GM19452 (cell line): Measurements from ENCODE around the gene TEX44.

ENCODE experiments used
- ATAC-seq: cut with Tn5 transposase; IDR thresholded peaks from one replicate; pipeline ENCODE4 v1.9.1; 2021; ENCODE audit not compliant: unreplicated experiment

TEX44 gene

DNA sequence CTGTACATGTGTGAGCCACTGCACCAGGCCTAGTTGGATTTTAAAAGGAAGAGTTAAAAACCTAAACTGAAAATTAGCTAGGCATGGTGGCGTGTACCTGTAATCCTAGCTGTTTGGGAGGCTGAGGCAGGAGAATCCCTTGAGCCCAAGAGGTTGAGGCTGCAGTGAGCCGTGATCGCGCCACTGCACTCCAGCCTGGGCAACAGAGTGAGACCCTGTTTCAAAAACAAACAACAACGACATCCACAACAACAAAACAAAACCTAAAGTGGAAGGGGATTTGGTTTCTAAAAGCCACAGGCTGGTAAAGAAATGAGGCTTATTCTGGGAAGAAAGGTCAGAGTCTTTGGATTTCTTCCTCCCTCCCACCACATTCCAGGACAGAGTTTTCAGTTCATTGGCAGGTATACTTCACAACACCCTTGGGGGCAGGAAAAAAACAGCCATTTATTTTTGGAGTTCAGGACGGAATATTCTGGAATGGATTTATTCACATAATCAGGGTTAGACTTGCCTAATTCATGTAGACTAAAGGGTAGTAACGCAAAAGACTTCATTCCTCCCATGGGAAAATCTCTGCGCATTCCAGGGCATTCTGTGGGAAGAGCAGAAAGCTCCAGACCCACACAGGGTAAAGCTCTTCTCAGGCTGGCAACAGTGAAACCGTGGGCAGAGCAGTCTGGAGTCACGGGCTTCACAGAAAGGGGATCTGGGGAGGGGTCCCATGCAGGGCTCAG is 34.9 kb downstream of the TEX44 start:
- ATAC-seq: no peak

DNA sequence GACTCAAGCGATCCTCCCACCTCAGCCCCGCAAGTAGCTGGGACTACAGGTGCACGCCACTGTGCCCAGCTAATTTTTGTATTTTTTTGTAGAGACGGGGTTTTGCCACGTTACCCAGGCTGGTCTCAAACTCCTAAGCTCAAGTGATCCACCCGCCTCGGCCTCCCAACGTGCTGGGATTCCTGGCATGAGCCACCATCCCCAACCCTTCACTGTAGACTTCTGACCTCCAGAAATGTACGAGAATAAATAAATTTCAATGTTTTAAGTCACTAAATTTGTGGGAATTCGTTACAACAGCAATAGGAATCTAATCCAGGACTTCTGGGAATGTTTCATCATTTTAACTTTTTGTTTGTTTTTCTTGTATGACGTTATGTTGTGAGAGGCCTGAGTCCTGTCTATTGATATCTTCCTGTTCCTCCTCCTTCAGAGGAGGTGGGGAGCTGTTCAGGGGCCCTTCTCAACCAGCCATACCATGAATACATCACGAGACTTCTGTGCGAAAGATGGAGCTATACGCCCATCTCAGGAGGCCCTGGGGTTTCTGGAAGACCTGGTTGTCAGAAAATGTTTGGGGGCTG is 40.0 kb downstream of the TEX44 start:
- ATAC-seq: no peak

GRCh38 chr2:231633241-231633976 is 40.7 kb downstream of the TEX44 start:
- no peak for ATAC-seq

DNA sequence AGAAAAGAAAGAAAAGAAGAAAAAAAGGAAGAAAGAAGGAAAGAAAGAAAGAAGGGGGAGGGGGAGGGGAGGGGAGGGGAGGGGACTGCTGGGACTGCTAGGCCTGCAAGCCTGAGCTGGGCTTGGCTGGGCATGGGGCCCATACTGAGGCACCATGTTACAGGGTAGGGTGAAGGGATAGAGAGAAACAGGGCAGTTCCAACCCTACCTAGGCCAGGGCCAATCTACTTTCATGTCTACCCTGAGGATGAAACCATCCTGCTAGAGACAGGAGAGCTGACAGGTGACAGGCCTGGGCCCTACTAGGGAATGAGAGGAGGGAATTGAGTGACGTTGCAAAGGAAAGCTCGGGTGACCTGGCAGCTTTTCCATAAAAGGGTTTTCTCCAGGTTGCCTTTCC is 41.7 kb downstream of the TEX44 start:
- no peak for ATAC-seq

GRCh38 chr2:231634951-231635875 is 42.5 kb downstream of the TEX44 start:
- ATAC-seq: no peak

DNA sequence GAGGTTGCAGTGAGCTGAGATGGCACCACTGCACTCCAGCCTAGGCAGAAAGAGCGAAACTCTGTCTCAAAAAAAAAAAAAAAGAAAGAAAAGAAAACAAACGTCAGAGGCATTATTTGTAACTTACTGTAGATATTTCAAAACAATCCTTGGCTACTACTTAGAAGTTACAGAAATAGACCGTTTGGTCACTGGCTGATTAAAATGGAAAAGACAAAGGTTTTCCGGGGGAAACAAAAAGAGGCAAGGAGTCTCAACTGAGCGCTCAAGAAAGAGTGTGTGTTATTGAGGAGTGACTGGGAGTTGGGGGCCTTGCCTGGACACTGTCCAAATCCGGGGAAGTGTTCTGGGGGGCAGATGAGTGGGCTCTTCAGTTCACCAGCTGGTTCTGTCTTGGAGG is 47.6 kb downstream of the TEX44 start:
- ATAC-seq: no peak

- ATAC-seq: no peak
Observed at GRCh38 chr2:231640641-231641111, 48.0 kb downstream of the TEX44 start.

- ATAC-seq: no peak
Observed at GRCh38 chr2:231642631-231643494, 50.2 kb downstream of the TEX44 start.

DNA sequence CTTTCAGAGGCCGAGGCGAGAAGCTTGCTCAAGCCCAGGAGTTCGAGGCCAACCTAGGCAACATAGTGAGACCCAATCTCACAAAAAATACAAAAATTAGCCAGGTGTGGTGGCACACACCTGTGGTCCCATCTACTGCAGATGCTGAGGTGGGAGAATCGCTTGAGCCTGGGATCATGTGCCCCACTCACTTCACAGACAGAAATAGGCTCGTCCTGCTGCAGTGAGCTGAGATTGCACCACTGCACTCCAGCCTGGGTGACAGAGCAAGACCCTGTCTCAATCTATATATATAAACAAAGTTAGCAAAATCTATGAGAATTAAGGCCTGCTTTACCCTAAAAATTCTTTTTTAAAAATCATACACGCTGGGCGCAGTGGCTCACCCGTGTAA is 50.8 kb downstream of the TEX44 start:
- ATAC-seq: no peak
